DND-41 (cell line): ENCODE results near the gene LCN1.

Source experiments
- EZH2 ChIP-seq: IDR thresholded peaks from 3 replicates; pipeline ENCODE4 v1.6.1; 2012; ENCODE audit warnings: borderline replicate concordance, low read depth, mild to moderate bottlenecking, moderate library complexity, low read length, inconsistent platforms; ENCODE audit not compliant: severe bottlenecking
- TF ChIP-seq, protein P1 (sequence below): IDR thresholded peaks from 2 replicates; pipeline ENCODE4 v1.5.1; 2012; ENCODE audit warnings: borderline replicate concordance, low read length, moderate library complexity, mild to moderate bottlenecking; ENCODE audit not compliant: poor library complexity, severe bottlenecking; ENCODE audit errors: extremely low read depth

- TF ChIP-seq, protein P1, sequence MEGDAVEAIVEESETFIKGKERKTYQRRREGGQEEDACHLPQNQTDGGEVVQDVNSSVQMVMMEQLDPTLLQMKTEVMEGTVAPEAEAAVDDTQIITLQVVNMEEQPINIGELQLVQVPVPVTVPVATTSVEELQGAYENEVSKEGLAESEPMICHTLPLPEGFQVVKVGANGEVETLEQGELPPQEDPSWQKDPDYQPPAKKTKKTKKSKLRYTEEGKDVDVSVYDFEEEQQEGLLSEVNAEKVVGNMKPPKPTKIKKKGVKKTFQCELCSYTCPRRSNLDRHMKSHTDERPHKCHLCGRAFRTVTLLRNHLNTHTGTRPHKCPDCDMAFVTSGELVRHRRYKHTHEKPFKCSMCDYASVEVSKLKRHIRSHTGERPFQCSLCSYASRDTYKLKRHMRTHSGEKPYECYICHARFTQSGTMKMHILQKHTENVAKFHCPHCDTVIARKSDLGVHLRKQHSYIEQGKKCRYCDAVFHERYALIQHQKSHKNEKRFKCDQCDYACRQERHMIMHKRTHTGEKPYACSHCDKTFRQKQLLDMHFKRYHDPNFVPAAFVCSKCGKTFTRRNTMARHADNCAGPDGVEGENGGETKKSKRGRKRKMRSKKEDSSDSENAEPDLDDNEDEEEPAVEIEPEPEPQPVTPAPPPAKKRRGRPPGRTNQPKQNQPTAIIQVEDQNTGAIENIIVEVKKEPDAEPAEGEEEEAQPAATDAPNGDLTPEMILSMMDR: no peak
- TF ChIP-seq EZH2: no peak
Observed at GRCh38 chr9:135485385-135485784, 35.9 kb upstream of the LCN1 start.
